SH-SY5Y (cell line): ENCODE measurements around the gene KLF13.

ENCODE experiments used
- GATA2 ChIP-seq: IDR thresholded peaks from 2 replicates; pipeline ENCODE4 v1.6.1; 2011; ENCODE audit warnings: mild to moderate bottlenecking, low read depth, low read length
- GATA3 ChIP-seq: IDR thresholded peaks from 2 replicates; pipeline ENCODE4 v1.6.1; 2011; ENCODE audit warnings: low read depth, mild to moderate bottlenecking, low read length, moderate library complexity

DNA sequence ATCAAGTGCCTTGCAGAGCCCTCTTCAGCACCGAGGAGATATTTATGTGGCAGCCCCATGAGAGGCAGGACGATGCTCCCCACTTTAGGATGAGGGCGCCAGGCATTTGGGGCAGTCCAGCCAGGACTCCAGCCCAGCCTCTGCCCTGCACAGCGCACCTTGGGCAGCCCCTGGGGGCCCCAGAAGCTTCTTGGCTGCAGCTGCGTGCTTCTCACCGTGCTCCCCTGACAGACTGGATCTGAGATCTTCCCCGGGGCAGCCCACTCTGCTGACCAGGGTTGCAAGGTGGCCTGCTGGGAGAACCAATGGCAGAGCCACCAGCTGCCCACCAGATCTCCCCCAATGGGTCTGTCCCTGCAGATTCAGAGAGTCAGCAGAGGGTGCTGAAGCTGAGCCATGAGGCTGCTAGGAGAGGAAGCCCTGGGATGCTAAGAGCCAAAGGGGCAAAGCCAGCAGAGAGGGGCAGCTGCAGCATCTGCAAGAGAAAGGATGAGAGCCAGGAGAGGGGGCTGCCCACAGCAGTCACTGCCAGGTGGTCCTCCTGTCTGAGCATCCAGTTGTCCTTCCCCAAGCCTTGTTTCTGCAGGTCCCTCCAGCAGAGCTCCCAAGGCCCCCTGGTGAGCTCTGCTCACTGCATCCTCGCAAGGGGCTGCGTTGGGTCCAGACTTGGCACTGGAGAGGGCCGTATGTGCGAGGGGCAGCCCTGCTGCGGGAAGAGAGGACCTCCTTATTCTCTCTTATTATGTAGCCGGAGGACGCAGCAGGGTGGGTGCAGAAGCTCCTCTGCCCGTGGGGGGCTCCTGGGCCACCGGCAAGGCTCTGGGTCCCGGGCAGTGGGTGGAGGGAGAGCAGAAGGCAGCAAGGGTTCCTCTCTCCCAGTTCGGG, 14.7 kb upstream of the KLF13 start:
- TF ChIP-seq GATA2 (no peak), GATA3 (no peak)
